Lower lobe of right lung (tissue), 2 donors: ENCODE results near the gene PRR5L. TPM values are rescaled to one million over a fixed set of nuclear protein-coding genes. Genes with fewer than 3 reads are reported as not detected.

Experiments used
- ATAC-seq, 2 donors: fragments of 200-7000 bp; cut with Tn5 transposase; one replicate each; pipeline ENCODE4 v1.9.1; 2020 to 2022; ENCODE audit warnings: mild to moderate bottlenecking in 2 of 2, moderate library complexity in 2 of 2
- DNase-seq: peaks from one replicate; pipeline ENCODE4 v3.0.0-alpha.2; 2020
- H3K27ac ChIP-seq: fragments of 200-600 bp; one replicate; pipeline ENCODE4 v1.8.0; 2022
- H3K27me3 ChIP-seq: fragments of 200-600 bp; one replicate; pipeline ENCODE4 v1.8.0; 2022; ENCODE audit warnings: low read depth
- H3K36me3 ChIP-seq: fragments of 200-600 bp; one replicate; pipeline ENCODE4 v1.8.0; 2022; ENCODE audit warnings: mild to moderate bottlenecking
- H3K4me1 ChIP-seq: fragments of 200-600 bp; one replicate; pipeline ENCODE4 v1.8.0; 2022
- H3K4me3 ChIP-seq: fragments of 200-600 bp; one replicate; pipeline ENCODE4 v1.8.0; 2022; ENCODE audit warnings: mild to moderate bottlenecking
- H3K9me3 ChIP-seq: fragments of 200-600 bp; one replicate; pipeline ENCODE4 v1.8.0; 2022
- CTCF ChIP-seq: fragments of 200-600 bp; IDR thresholded peaks from one replicate; pipeline ENCODE4 v1.8.0; 2022; ENCODE audit warnings: antibody characterized with exemption, mild to moderate bottlenecking
- intact Hi-C: fragments of 100-400 bp; cut with DNase I; formaldehyde crosslinking; loops from one replicate; pipeline ENCODE4 v1.11.0; 2022
- total RNA-seq: library from RNA; stranded (reverse); fragmentation: NEBNext Ultra II Directional; extraction: Animal tissue kit (Norgen Biotek cat#: 25700); gene quantifications from one replicate; pipeline ENCODE4 v1.2.1, GENCODE V29; 2021
- donor health status: DM: no; HTN: yes; CAD: no; lungs with severe emphysema.

PRR5L gene
- total RNA-seq, 1 donor from 2014 or later: 24.9 TPM

DNA sequence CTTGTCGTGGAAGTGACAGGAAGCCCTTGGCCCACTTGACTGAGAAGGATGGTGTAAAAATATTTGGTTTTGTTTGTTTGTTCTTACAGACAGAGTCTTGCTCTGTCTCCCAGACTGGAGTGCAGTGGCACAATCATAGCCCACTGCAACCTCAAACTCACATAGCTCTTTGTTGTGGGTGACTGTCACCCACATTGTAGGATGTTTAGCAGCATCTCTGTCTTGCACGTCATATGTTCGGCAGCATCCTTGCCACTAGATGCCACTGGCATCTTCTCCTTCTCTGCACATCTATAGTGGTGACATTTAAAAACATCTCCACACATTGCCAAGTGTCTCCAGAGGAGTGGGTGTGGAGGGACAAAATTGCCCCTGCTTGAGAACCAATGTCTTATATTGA is 56.8 kb downstream of the PRR5L start:
- H3K9me3 ChIP-seq: no peaks in the 10 kb centered on the region
- H3K27me3 ChIP-seq: no peaks in the 10 kb centered on the region
- H3K27ac ChIP-seq: no peak overlapping the region
- DNase-seq: no peak
- TF ChIP-seq CTCF: no peak
- ATAC-seq: peak; percentile 37 to 58
- H3K4me3 ChIP-seq: no peak overlapping the region
- no peaks in the 10 kb centered on the region for H3K4me1 ChIP-seq
- intact Hi-C loops: no loop called here
- H3K36me3 ChIP-seq: no peaks in the 10 kb centered on the region

DNA sequence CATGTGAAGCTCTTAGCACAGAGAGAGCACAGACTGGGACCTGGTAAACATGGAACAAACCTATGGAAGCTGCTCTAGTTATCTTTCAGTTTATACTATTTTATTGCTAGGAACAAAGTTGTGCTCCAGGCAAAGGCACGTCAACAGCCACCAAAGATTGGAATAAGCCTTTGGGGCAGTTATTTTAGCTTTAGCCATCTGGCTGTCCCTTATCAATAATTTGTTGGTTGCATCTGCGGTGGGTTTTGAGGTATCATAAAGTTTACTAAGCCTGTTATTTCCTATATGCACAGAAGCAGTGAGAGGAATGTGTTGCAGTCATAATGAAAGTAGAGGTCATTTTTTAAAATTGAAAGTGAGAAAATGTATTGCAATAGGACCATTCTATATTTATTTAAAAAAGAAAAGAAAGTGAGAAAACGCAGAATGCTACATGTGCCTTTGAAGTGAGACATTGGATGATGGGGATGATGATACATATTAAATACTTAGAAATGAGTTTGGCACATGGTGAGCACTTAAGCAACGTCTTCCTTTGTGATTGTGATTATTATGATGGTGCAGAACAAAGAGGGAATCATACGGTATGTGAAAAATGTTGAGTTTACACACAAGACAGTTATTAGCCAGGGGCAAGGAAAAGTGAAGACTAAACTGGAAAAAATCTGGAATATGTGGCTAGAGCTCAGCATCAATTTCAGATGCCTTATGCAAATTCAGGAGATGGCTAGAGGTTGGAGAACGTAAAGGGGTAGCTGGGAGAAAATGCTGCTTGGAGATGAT is 58.3 kb downstream of the PRR5L start:
- H3K36me3 ChIP-seq: no peaks in the 10 kb centered on the region
- H3K4me3 ChIP-seq: no peak overlapping the region
- no peak for ATAC-seq
- intact Hi-C loops: no loop called here
- H3K27ac ChIP-seq: no peak overlapping the region
- no peak for TF ChIP-seq CTCF
- DNase-seq: no peak
- H3K27me3 ChIP-seq: no peaks in the 10 kb centered on the region
- no peaks in the 10 kb centered on the region for H3K9me3 ChIP-seq
- no peaks in the 10 kb centered on the region for H3K4me1 ChIP-seq

DNA sequence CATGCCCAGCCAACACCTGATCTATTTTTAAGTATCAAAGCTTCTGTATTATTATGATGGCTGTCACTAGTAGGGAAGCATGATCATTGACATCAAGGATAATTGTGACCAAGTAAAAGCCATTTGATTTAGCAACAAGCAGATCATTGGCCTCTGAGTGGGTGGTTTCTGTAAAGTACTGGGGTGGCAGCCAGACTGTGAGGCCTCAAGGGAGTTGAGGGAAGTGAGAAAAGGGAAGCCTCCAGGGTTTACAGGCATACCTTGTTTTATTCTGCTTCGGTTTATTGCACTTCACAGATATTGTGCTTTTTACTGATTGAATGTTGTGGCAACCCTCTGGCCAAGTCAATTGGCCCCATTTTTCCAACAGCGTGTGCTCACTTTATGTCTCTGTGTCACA is 60.1 kb downstream of the PRR5L start:
- TF ChIP-seq CTCF: no peak
- no peak for DNase-seq

GRCh38 chr11:36357831-36358230 is 61.7 kb downstream of the PRR5L start:
- intact Hi-C loops: no loop called here
- DNase-seq (no peak), ATAC-seq (no peak)
- H3K4me1 ChIP-seq: peaks cover 12% of the 10 kb centered on the region
- H3K36me3 ChIP-seq: no peaks in the 10 kb centered on the region
- H3K27ac ChIP-seq: no peak overlapping the region
- no peaks in the 10 kb centered on the region for H3K9me3 ChIP-seq
- no peak overlapping the region for H3K4me3 ChIP-seq
- no peak for TF ChIP-seq CTCF
- H3K27me3 ChIP-seq: no peaks in the 10 kb centered on the region

More for the DNA sequence above, 60.1 kb downstream of the PRR5L start:
- intact Hi-C loops: no loop called here
- Histone ChIP-seq H3K27me3 (no peaks in the 10 kb centered on the region), H3K4me3 (no peak overlapping the region), H3K36me3 (no peaks in the 10 kb centered on the region), H3K27ac (no peak overlapping the region), H3K4me1 (no peaks in the 10 kb centered on the region), H3K9me3 (no peaks in the 10 kb centered on the region)
- peak; percentile 70 to 82 for ATAC-seq

GRCh38 chr11:36358436-36358835 is 62.3 kb downstream of the PRR5L start:
- ATAC-seq: no peak
- Histone ChIP-seq H3K4me3 (no peak overlapping the region), H3K9me3 (no peaks in the 10 kb centered on the region), H3K36me3 (no peaks in the 10 kb centered on the region), H3K27me3 (no peaks in the 10 kb centered on the region), H3K27ac (no peak overlapping the region), H3K4me1 (peaks cover 18% of the 10 kb centered on the region)
- no peak for DNase-seq
- no peak for TF ChIP-seq CTCF
- intact Hi-C loops: no loop called here
